AG20443 (cell line): ENCODE results near the gene RAB3B.
"Not testable (repeated sequence)": the region's sequence is repeated elsewhere in the genome, so short reads cannot be mapped to it uniquely, and the experiment has no call there.

Experiments used
- DNase-seq: peaks from one replicate; pipeline ENCODE4 v3.0.0; 2012; ENCODE audit warnings: low spot score, mixed read lengths

The RAB3B gene

DNA sequence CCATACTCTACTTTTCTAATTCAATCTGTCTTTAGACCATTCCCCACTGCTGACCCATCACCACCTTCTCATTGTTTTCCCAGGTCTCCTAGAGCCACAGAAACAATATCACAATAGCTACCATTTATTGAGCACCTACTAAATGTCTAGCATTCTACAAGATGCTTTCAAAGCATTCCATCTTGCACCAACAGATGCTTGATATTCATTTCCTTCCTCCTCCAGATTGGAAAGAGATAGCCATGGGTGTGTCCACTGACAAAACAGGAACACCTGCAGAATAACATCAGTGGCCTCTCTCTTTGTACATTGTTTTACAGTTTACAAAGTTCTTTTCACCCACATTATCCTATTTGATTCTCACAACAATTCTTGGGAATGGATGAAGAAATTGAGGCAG lies 2.2 kb downstream of the RAB3B start:
- DNase-seq, result no peak

DNA sequence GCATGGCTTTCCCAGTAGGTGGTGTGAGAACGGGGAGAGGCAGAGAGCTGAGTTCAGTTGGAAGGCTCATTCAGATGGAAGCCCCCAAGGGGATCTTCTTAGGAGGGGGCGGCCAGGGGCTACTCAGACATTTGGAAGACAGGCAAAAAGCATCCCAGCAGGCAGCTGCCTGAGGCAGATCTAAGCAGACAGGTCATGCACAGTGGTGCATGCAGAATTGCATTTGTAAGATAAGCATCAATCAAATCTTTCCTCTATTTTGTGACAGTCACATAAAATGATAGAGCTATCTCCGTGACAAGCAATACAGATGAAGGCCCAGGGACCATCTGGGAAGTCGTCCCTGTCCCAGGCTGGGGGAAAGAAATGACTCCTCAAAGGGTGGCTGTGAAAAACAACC lies 3.8 kb downstream of the RAB3B start:
- no peak for DNase-seq

GRCh38 chr1:51982161-51982560 lies 8.3 kb downstream of the RAB3B start:
- no peak for DNase-seq

DNA sequence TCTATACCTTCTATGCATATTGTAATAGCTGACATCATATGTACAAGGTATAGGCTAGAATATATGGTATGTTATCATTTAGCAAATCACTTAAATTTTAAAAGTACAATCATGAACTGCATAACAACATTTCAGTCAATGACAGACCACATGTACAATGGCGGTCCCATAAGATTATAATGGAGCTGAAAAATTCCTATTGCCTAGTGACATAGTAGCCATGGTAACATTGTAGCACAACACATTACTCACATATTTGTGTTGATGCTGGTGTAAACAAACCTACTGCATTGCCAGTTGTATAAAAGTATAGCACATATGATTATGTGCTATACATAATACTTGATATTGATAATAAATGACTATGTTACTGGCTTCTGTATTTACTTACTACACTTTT lies 8.9 kb downstream of the RAB3B start:
- DNase-seq, result no peak

- DNase-seq, result no peak
These were observed 12.4 kb downstream of the RAB3B start for GRCh38 chr1:51978099-51978498.

- no peak for DNase-seq
These were observed 13.5 kb downstream of the RAB3B start for GRCh38 chr1:51976846-51977602.

GRCh38 chr1:51973587-51974474 lies 16.7 kb downstream of the RAB3B start:
- DNase-seq, result no peak

GRCh38 chr1:51969038-51969705 lies 21.3 kb downstream of the RAB3B start:
- DNase-seq, result peak; percentile 94

DNA sequence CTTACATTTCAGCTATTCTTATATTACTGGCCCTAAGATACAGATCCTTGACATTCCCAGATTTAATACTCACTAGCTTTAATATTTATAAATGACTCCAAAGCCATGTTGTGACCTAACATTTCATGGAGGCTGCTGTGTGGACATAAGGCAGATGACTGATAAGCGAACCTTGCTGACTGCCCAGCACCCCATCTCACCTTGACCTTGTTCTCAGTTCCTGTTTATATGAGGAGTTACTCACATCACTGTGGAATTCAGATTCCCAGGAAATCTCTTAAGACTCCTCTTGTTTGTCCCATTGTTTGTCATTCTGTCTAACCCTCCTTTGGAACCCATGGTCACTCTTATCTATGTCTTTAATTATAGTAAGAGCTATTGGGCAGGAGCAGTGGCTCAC lies 21.9 kb downstream of the RAB3B start:
- no peak for DNase-seq

DNA sequence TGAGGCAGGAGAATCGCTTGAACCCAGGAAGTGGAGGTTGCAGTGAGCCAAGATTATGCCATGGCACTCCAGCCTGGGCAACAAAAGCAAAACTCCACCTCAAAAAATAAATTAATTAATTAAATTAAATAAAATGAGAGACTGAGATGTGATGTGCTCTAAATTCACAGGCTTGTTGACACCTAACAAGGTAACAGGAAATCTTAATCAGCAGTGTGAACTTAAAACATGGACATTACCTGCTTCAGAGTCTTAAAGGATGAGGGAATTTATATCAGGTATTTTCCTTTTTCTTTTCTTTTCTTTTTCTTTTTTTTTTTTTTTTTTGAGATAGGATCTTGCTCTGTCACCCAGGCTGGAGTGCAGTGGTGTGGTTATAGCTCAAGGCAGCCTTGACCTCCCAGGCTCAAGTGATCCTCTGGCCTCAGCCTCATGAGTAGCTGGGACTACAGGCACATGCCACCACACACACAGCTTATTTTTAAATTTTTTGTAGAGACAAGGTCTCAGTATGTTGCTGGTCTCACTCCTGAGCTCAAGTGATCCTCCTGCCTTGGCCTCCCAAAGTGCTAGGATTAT lies 23.2 kb downstream of the RAB3B start:
- DNase-seq, result not testable (repeated sequence)

DNA sequence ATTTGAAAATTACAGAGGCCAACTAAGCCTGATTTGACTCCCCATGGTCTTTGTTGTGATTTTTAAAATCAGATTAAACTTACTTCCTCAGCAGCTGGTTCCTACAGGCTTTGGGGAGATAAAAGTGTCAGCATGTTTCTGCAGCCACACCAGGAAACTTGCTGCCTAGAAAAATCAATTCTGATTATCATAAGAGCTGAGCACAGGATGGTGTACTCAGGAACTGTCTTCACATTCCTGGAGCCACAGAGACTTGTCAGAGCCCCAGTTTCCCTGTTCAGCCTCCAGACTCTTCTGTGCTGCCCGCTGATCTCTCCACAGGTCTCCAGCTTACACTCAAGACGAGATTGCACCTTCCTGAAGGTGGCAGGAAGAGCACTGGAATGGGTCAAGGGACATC lies 23.9 kb downstream of the RAB3B start:
- no peak for DNase-seq

GRCh38 chr1:51964309-51964696 lies 26.2 kb downstream of the RAB3B start:
- DNase-seq, result no peak

GRCh38 chr1:51963592-51964308 lies 26.8 kb downstream of the RAB3B start:
- DNase-seq, result no peak

DNA sequence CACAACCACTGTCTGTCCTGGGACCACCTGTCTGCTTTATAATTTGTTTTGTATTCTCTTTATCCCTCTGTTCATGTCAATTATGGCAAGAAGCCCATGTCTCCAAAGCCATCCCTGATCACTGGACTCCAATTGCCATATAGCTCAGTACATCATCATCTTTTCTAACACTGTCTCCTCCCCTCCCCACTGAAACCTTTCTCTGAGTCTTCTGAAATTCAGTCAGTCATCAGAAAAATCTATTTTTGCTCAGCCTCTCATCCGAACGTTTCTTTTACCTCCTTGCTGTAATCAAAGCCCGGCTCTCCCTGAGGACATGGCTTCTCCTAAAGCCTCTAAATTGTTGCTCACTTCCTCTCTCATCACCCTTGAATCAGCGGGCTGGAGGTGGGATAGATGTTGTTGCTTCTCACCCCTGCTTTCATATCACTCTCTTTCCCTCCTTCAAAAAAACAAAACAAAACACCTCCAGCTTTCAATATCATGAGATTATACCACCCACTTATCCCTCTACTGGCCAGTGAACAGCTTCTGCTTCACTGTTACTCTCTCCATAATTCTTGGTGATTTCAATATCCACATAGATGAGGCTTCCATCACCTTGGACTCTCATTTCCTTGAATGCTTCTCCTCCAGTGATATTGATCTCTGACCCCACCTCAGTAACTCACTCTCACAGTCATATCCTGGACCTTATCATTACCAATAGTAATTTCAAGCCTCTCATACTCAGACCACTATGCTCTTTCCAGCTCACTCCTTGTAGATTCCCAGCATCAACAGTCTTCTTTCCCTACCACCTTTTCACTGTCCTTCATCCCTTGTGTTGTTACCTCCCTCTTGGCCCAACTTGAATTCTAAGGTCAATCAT lies 27.8 kb downstream of the RAB3B start:
- DNase-seq, result no peak

GRCh38 chr1:51961954-51962353 lies 28.5 kb downstream of the RAB3B start:
- DNase-seq, result no peak

DNA sequence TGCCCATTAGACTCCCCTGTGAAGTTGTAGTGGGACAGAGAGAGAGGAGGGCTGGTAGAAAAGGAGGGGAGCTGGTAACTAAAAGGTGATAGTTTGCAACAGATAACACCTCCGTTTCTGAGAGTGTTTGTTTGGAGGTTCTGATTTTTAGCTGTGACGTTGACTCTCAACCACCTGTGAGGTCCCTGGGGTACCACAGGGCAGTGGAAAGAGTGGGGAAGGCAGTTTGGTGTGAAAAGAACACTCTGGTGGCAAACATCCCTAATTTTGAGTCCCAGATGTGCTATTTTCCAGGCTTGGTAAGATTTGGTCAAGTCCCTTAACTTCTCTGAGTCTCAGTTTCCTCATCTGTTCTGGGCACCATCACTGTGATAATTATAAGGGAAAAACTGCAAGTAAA lies 29.3 kb downstream of the RAB3B start:
- DNase-seq, result no peak

GRCh38 chr1:51960262-51960661 lies 30.2 kb downstream of the RAB3B start:
- no peak for DNase-seq

GRCh38 chr1:51958824-51959223 lies 31.7 kb downstream of the RAB3B start:
- no peak for DNase-seq

DNA sequence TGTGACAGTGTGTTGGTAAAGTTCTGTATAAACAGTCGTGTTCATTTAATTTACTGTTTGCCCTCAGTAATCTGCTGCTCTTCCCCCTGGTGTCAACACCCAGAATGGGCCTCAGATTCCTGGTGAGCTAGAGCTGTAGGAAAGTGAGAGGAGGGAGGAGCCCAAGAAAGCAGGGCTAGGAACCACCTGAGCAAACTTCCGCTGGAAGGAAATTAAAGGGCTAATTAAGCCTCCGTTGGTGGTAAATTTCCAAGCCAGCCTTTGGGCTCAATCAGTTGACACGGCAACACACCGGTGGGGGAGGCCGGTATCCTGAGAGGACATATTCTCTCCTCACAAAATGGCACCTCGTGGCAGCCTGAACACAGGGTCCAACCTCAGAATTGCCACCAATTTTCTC lies 32.9 kb downstream of the RAB3B start:
- DNase-seq, result no peak
